Measurements from ENCODE around the gene CASP6.

- TF ChIP-seq, protein P1, sequence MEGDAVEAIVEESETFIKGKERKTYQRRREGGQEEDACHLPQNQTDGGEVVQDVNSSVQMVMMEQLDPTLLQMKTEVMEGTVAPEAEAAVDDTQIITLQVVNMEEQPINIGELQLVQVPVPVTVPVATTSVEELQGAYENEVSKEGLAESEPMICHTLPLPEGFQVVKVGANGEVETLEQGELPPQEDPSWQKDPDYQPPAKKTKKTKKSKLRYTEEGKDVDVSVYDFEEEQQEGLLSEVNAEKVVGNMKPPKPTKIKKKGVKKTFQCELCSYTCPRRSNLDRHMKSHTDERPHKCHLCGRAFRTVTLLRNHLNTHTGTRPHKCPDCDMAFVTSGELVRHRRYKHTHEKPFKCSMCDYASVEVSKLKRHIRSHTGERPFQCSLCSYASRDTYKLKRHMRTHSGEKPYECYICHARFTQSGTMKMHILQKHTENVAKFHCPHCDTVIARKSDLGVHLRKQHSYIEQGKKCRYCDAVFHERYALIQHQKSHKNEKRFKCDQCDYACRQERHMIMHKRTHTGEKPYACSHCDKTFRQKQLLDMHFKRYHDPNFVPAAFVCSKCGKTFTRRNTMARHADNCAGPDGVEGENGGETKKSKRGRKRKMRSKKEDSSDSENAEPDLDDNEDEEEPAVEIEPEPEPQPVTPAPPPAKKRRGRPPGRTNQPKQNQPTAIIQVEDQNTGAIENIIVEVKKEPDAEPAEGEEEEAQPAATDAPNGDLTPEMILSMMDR (conservative IDR thresholded peaks at IDR 0.05; ENCODE audit: low read length), result no peak
- TF ChIP-seq EZH2phosphoT487 (IDR thresholded peaks at IDR 0.05; ENCODE audit: borderline replicate concordance, low read depth, low read length), result no peak
These were observed 3.6 kb downstream of the CASP6 start for GRCh38 chr4:109699553-109700225.
